ENCODE measurements around the gene PCGF3.

DNA sequence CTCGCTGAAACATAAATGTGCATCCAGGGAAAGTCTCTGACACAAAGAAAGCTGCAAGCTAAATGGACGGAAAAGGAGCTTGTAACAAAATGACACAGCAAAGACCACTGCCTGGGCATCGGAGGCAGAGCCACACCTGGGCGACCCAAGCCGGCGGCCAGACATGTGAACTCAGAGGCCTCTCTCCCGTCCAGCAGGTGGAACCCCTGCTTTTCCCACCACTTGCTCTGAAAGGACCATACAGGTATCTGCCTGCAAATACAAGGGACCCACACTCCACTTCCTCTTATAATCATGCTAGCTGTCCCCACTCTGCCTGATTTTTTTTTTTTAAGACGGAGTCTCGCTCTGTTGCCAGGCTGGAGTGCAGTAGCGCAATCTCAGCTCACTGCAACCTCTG, 108.3 kb downstream of the PCGF3 start:
- TF ChIP-seq, protein P1, sequence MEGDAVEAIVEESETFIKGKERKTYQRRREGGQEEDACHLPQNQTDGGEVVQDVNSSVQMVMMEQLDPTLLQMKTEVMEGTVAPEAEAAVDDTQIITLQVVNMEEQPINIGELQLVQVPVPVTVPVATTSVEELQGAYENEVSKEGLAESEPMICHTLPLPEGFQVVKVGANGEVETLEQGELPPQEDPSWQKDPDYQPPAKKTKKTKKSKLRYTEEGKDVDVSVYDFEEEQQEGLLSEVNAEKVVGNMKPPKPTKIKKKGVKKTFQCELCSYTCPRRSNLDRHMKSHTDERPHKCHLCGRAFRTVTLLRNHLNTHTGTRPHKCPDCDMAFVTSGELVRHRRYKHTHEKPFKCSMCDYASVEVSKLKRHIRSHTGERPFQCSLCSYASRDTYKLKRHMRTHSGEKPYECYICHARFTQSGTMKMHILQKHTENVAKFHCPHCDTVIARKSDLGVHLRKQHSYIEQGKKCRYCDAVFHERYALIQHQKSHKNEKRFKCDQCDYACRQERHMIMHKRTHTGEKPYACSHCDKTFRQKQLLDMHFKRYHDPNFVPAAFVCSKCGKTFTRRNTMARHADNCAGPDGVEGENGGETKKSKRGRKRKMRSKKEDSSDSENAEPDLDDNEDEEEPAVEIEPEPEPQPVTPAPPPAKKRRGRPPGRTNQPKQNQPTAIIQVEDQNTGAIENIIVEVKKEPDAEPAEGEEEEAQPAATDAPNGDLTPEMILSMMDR (conservative IDR thresholded peaks at IDR 0.05), result no peak
- no peak for TF ChIP-seq ZFX (IDR thresholded peaks at IDR 0.05)
